Heart left ventricle (tissue), 13 donors: ENCODE measurements around the gene EIF5B.
A peak's percentile ranks its signal among the peaks of the same experiment; 100 is the strongest.

Experiments
- POLR2A ChIP-seq, 2 donors: fragments of 450-650 bp; IDR thresholded peaks; one replicate each; pipeline ENCODE4 v1.6.1; 2017; ENCODE audit warnings: antibody characterized with exemption in 2 of 2, mild to moderate bottlenecking in 2 of 2, moderate library complexity in 2 of 2
- TF ChIP-seq, protein P1 (sequence below), 12 donors: fragments of 200-600 bp; sonication (generic) in 4 of 12; IDR thresholded peaks; one replicate each; pipeline versions ENCODE4 v1.5.0 to v1.8.0; 2018 to 2022; ENCODE audit warnings: antibody characterized with exemption in 12 of 12, mild to moderate bottlenecking in 5 of 12
- donor health status: ischemic (EF 13 %, LVEDD 7.1; RV severe dilation, severe dysfunction).
- donor health status: DM: no; HTN: yes; CAD: no.
- donor health status: DM: no; HTN: no; CAD: no.
- donor health status: ischemic (EF 25% LVEDD 6.9; RV normal size, moderate dysfunction).
- donor health status: ischemic (EF 25% LVEDD 5.7; RV mildly dilated, moderate dysfunction).
- donor health status: ischemic (EF 35%, LVEDD 5.7; RV mildly dilated, moderate dysfunction).
- donor health status: nonischemic (EF 11% LVEDD 7.7; RV severe dilation, severe dysfunction).
- donor health status: DM: yes; HTN: yes; CAD: no.
- donor health status: PGD.
- donor health status: ischemic (EF 29% LVEDD 5.4; RV normal size, mild dysfunction).
- donor health status: nonischemic (EF 23%, LVEDD 6.1; RV moderate dilation, normal function).

DNA sequence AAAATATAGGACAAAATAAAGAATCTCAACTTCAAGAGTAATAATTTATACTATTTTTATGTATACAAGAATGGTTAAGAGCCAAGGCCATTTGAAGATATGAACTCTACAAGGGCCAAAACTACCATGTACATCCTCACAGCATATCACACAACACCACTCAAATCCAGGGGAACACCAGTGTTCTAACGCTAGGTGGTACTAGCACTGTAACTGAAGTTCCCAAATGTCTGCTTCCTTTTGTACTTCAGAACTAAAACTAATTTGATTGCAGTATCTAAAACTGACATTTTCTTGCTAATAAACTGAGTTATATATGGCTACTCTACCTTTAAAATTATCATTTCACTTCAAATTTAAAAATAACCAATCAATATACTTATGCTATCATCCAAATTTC, 105.6 kb downstream of the EIF5B start:
- TF ChIP-seq, protein P1, sequence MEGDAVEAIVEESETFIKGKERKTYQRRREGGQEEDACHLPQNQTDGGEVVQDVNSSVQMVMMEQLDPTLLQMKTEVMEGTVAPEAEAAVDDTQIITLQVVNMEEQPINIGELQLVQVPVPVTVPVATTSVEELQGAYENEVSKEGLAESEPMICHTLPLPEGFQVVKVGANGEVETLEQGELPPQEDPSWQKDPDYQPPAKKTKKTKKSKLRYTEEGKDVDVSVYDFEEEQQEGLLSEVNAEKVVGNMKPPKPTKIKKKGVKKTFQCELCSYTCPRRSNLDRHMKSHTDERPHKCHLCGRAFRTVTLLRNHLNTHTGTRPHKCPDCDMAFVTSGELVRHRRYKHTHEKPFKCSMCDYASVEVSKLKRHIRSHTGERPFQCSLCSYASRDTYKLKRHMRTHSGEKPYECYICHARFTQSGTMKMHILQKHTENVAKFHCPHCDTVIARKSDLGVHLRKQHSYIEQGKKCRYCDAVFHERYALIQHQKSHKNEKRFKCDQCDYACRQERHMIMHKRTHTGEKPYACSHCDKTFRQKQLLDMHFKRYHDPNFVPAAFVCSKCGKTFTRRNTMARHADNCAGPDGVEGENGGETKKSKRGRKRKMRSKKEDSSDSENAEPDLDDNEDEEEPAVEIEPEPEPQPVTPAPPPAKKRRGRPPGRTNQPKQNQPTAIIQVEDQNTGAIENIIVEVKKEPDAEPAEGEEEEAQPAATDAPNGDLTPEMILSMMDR (IDR thresholded peaks at IDR 0.05) = peak; percentile 17 to 65 (median 46)
- TF ChIP-seq POLR2A (IDR thresholded peaks at IDR 0.05) = no peak
